ENCODE data around the gene HDAC1.

HDAC1 gene

DNA sequence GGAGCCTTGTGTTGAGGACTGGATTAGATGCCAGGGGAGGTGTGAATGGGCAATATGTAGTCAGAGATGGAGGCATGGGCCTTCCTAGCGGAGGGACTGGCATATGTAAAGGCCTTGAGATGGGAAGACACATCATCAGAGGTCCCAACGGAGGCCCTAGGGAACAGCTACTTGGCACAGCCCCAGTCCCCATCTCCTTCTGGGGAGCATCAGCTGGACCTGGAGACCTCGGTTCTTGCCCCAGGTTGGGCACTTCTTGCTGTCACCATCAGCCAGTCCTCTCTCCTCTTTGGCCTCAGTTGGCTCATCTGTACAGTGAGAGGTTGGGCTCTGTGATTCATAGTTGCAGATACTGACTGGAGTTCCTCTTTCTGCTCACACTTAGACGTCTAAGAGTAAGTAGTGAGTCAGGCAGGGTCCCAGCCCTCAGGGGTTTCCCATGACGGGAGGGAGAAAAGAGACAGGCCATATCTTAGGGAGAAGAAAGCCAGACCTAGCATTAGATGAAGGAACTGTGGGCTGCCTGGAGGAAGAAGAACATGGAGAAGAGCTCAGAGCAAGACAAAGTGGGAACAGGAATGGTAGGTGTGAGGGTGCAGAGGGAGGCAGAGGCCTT, 47.6 kb downstream of the HDAC1 start:
- TF ChIP-seq, protein P1, sequence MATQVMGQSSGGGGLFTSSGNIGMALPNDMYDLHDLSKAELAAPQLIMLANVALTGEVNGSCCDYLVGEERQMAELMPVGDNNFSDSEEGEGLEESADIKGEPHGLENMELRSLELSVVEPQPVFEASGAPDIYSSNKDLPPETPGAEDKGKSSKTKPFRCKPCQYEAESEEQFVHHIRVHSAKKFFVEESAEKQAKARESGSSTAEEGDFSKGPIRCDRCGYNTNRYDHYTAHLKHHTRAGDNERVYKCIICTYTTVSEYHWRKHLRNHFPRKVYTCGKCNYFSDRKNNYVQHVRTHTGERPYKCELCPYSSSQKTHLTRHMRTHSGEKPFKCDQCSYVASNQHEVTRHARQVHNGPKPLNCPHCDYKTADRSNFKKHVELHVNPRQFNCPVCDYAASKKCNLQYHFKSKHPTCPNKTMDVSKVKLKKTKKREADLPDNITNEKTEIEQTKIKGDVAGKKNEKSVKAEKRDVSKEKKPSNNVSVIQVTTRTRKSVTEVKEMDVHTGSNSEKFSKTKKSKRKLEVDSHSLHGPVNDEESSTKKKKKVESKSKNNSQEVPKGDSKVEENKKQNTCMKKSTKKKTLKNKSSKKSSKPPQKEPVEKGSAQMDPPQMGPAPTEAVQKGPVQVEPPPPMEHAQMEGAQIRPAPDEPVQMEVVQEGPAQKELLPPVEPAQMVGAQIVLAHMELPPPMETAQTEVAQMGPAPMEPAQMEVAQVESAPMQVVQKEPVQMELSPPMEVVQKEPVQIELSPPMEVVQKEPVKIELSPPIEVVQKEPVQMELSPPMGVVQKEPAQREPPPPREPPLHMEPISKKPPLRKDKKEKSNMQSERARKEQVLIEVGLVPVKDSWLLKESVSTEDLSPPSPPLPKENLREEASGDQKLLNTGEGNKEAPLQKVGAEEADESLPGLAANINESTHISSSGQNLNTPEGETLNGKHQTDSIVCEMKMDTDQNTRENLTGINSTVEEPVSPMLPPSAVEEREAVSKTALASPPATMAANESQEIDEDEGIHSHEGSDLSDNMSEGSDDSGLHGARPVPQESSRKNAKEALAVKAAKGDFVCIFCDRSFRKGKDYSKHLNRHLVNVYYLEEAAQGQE (IDR thresholded peaks at IDR 0.05; ENCODE audit: insufficient read depth in 1 of 2, low read depth in 2 of 2, low read length in 2 of 2), result no peak
- no peak for TF ChIP-seq TAF1 (IDR thresholded peaks at IDR 0.05; ENCODE audit: borderline replicate concordance, insufficient read depth, low read length)
- TF ChIP-seq POLR2AphosphoS5 (IDR thresholded peaks at IDR 0.05; ENCODE audit: low read depth, low read length), result no peak
- no peak for TF ChIP-seq FOXP2 (optimal IDR thresholded peaks at IDR 0.05; ENCODE audit: borderline replicate concordance, extremely low read depth, extremely low read length, insufficient read depth)
- TF ChIP-seq SIN3A (IDR thresholded peaks at IDR 0.05; ENCODE audit: borderline replicate concordance, insufficient read depth, low read length), result no peak

DNA sequence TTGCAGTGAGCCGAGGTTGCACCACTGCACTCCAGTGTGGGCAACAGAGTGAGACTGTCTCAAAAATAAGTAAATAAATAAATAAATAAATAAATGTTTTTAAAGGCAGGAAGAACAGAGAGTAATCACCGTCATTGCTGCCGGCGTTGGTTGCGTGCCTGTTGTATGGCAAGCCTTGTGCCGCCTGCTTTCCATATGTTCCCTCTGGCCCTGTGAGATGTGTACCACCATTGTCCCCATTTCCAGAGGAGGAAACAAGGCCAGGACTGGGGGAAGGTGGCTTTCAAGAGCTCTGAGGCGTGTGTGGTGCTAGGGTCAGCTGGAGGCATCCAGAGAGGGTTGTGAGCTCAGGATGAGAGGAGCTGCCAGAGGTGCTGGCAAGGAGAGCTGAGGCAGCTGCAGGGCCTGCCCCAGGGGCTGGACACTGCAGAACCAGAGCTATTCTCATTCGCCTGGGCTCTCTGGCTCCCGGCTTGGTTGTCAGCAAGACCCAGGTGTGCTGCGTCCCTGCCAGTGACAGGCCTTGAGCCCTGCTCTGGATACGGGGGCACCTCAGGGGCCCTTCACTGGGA, 49.4 kb downstream of the HDAC1 start:
- TF ChIP-seq, protein P1 (IDR thresholded peaks at IDR 0.05; ENCODE audit: insufficient read depth in 1 of 2, low read depth in 2 of 2, low read length in 2 of 2), result no peak
- TF ChIP-seq SIN3A (IDR thresholded peaks at IDR 0.05; ENCODE audit: borderline replicate concordance, insufficient read depth, low read length), result no peak
- TF ChIP-seq FOXP2 (optimal IDR thresholded peaks at IDR 0.05; ENCODE audit: borderline replicate concordance, extremely low read depth, extremely low read length, insufficient read depth), result no peak
- no peak for TF ChIP-seq TAF1 (IDR thresholded peaks at IDR 0.05; ENCODE audit: borderline replicate concordance, insufficient read depth, low read length)
- no peak for TF ChIP-seq POLR2AphosphoS5 (IDR thresholded peaks at IDR 0.05; ENCODE audit: low read depth, low read length)

DNA sequence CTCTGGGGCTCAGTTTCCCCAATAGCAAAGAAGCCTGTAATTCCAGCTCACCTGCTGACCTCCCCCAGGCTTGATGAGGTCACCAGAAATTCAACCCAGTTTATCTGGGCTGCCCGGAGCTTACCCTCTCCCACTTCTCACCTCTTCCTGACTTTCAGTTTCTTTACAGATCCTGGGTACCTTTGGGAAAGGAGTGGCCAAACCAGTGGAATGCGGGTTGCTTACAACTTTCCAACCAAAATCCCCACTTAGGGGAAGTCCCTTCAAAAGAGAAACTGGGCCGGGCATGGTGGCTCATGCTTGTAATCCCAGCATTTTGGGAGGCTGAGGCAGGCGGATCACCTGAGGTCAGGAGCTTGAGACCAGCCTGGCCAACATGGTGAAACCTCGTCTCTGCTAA, 50.1 kb downstream of the HDAC1 start:
- no peak for TF ChIP-seq SIN3A (IDR thresholded peaks at IDR 0.05; ENCODE audit: borderline replicate concordance, insufficient read depth, low read length)
- TF ChIP-seq, protein P1 (IDR thresholded peaks at IDR 0.05; ENCODE audit: insufficient read depth in 1 of 2, low read depth in 2 of 2, low read length in 2 of 2), result no peak
- no peak for TF ChIP-seq TAF1 (IDR thresholded peaks at IDR 0.05; ENCODE audit: borderline replicate concordance, insufficient read depth, low read length)
- TF ChIP-seq FOXP2 (optimal IDR thresholded peaks at IDR 0.05; ENCODE audit: borderline replicate concordance, extremely low read depth, extremely low read length, insufficient read depth), result no peak
- TF ChIP-seq POLR2AphosphoS5 (IDR thresholded peaks at IDR 0.05; ENCODE audit: low read depth, low read length), result no peak

DNA sequence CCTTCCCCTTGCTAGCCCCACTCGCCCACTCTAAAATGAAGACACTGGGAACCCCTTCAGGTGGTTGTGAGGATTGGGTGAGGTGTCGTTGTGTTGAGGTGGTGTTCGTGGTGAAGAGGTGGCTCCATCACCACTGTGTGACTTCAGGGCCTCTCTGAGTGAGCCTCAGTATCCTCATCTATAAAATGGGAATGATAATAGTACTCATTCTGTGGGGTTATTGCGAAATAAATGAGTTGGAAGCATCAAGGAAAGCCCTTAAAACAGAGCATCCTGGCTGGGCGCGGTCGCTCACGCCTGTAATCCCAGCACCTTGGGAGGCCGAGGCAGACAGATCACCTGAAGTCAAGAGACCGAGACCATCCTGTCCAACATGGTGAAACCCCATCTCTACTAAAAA, 50.8 kb downstream of the HDAC1 start:
- no peak for TF ChIP-seq POLR2AphosphoS5 (IDR thresholded peaks at IDR 0.05; ENCODE audit: low read depth, low read length)
- no peak for TF ChIP-seq SIN3A (IDR thresholded peaks at IDR 0.05; ENCODE audit: borderline replicate concordance, insufficient read depth, low read length)
- TF ChIP-seq TAF1 (IDR thresholded peaks at IDR 0.05; ENCODE audit: borderline replicate concordance, insufficient read depth, low read length), result no peak
- TF ChIP-seq, protein P1 (IDR thresholded peaks at IDR 0.05; ENCODE audit: insufficient read depth in 1 of 2, low read depth in 2 of 2, low read length in 2 of 2), result no peak
- no peak for TF ChIP-seq FOXP2 (optimal IDR thresholded peaks at IDR 0.05; ENCODE audit: borderline replicate concordance, extremely low read depth, extremely low read length, insufficient read depth)

Measured in PFSK-1 (cell line).